Prostate gland (tissue), 2 donors: Measurements from ENCODE around the gene FLOT1. TPM values are rescaled to one million over a fixed set of nuclear protein-coding genes. Genes with fewer than 3 reads are reported as not detected.

Source experiments
- DNase-seq: peaks from one replicate; pipeline ENCODE4 v3.0.0-alpha.2; 2019; ENCODE audit warnings: low spot score
- H3K27ac ChIP-seq, 2 donors: fragments of 200-600 bp; sonication (generic); 2 replicates each; pipeline ENCODE4 v1.5.1; 2017 to 2019
- H3K27me3 ChIP-seq: fragments of 200-600 bp; sonication (generic); replicated peaks from 2 replicates; pipeline ENCODE4 v1.5.1; 2019; ENCODE audit not compliant: insufficient read depth
- H3K36me3 ChIP-seq, 2 donors: fragments of 200-600 bp; sonication (generic); 1 replicate in 1 of 2; 2 replicates in 1 of 2; pipeline versions ENCODE4 v1.5.1 to v1.8.1; 2017 to 2019
- H3K4me1 ChIP-seq: fragments of 200-600 bp; sonication (generic); replicated peaks from 2 replicates; pipeline ENCODE4 v1.5.1; 2019
- H3K4me3 ChIP-seq, 2 donors: fragments of 200-600 bp; sonication (generic); 2 replicates each; pipeline ENCODE4 v1.5.1; 2017 to 2019
- H3K9me3 ChIP-seq: fragments of 200-600 bp; sonication (generic); 2 replicates; pipeline ENCODE4 v1.5.1; 2017
- POLR2A ChIP-seq: fragments of 450-650 bp; IDR thresholded peaks from one replicate; pipeline ENCODE4 v1.6.1; 2016; ENCODE audit warnings: antibody characterized with exemption, mild to moderate bottlenecking
- POLR2AphosphoS5 ChIP-seq: sonication (generic); formaldehyde crosslinking; IDR thresholded peaks from one replicate; pipeline ENCODE4 v1.6.1; 2017; ENCODE audit warnings: antibody characterized with exemption
- WGBS: methylation state at CpG from one replicate; pipeline ENCODE4 v1.1.5; 2018; 5-methylcytosine and 5-hydroxymethylcytosine counted together
- intact Hi-C: fragments of 100-400 bp; cut with DNase I; formaldehyde crosslinking; loops from one replicate; pipeline ENCODE4 v1.14.2; 2022
- total RNA-seq, 2 donors: library from RNA; depleted of rRNA; stranded (reverse); fragments of >200 nt; gene quantifications; one replicate each; pipeline ENCODE4 v1.1.0, GENCODE V29; 2016
- TF ChIP-seq, protein P1 (sequence below), 4 experiments: fragments of 200-600 bp in 2 of 4; fragments of 450-650 bp in 2 of 4; sonication (generic) in 2 of 4; IDR thresholded peaks; 1 replicate in 3 of 4; 2 replicates in 1 of 4; pipeline ENCODE4 v1.5.1; 2016 to 2019; ENCODE audit warnings: antibody characterized with exemption in 4 of 4, mild to moderate bottlenecking in 2 of 4, moderate library complexity in 2 of 4

Gene FLOT1
- total RNA-seq, 2 donors from 2014 or later, result 117 to 133 TPM

GRCh38 chr6:30778001-30778635 lies 35.6 kb upstream of the FLOT1 start:
- Histone ChIP-seq H3K4me3 (no peak overlapping the region), H3K27me3 (no peaks in the 10 kb centered on the region), H3K4me1 (peaks cover 21% of the 10 kb centered on the region), H3K27ac (peak overlapping the region; percentile 51 to 61), H3K9me3 (no peaks in the 10 kb centered on the region), H3K36me3 (no peaks in the 10 kb centered on the region)
- 68% methylated on average over 3 of the region's 3 CpGs for WGBS
- intact Hi-C loops, result no loop called here
- TF ChIP-seq, protein P1, sequence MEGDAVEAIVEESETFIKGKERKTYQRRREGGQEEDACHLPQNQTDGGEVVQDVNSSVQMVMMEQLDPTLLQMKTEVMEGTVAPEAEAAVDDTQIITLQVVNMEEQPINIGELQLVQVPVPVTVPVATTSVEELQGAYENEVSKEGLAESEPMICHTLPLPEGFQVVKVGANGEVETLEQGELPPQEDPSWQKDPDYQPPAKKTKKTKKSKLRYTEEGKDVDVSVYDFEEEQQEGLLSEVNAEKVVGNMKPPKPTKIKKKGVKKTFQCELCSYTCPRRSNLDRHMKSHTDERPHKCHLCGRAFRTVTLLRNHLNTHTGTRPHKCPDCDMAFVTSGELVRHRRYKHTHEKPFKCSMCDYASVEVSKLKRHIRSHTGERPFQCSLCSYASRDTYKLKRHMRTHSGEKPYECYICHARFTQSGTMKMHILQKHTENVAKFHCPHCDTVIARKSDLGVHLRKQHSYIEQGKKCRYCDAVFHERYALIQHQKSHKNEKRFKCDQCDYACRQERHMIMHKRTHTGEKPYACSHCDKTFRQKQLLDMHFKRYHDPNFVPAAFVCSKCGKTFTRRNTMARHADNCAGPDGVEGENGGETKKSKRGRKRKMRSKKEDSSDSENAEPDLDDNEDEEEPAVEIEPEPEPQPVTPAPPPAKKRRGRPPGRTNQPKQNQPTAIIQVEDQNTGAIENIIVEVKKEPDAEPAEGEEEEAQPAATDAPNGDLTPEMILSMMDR (IDR thresholded peaks at IDR 0.05), result no peak
- TF ChIP-seq POLR2AphosphoS5 (peak; percentile 43), POLR2A (no peak)
- DNase-seq, result peak; percentile 32

GRCh38 chr6:30777155-30777485 lies 34.6 kb upstream of the FLOT1 start:
- no peak overlapping the region for H3K27ac ChIP-seq
- 94% methylated on average over 3 of the region's 3 CpGs for WGBS
- intact Hi-C loops, result no loop called here

DNA sequence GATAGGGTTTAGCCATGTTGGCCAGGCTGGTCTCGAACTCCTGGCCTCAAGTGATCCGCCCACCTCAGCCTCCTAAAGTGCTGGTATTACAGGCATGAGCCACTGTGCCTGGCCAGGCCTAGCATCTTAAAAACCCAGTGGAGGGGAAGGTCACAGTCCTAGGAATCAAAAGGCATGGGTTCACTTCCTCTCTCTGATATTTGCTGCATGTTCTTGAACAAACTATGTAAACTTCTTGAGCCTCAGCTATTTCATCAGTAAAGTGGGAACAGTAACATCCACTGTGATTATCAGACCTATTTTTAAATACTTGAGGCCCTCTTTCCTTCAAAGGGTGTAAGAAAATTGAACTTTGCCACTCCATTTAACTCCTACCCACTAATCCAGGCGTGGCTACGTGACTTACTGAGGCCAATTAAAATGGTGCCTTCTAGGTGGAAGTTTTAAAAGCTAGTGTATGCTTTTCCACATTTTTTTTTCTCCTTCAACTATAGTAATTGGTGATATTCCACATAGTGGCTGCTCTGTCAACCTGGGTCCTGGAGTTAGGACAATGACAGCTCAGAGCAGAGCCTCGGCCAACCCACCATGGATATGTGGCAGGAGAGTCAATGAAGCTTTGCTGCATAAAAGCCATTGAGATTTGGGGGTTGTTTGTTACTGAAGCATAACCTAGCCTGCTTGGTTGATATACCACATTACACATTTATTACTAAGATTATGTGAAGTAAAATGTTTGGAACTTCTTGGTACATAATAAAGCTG lies 34.1 kb upstream of the FLOT1 start:
- no peak overlapping the region for H3K27ac ChIP-seq
- H3K4me1 ChIP-seq, result peaks cover 8% of the 10 kb centered on the region
- no peak for TF ChIP-seq POLR2AphosphoS5
- TF ChIP-seq POLR2A, result no peak
- TF ChIP-seq, protein P1 (IDR thresholded peaks at IDR 0.05), result no peak
- WGBS, result 99% methylated on average over 5 of the region's 5 CpGs
- H3K36me3 ChIP-seq, result no peaks in the 10 kb centered on the region
- intact Hi-C loops, result no loop called here
- H3K4me3 ChIP-seq, result no peak overlapping the region
- no peak for DNase-seq
- H3K9me3 ChIP-seq, result no peaks in the 10 kb centered on the region
- no peaks in the 10 kb centered on the region for H3K27me3 ChIP-seq

More at GRCh38 chr6:30777155-30777485, 34.6 kb upstream of the FLOT1 start:
- H3K27me3 ChIP-seq, result no peaks in the 10 kb centered on the region
- no peak overlapping the region for H3K4me3 ChIP-seq
- H3K4me1 ChIP-seq, result peaks cover 12% of the 10 kb centered on the region
- no peak for DNase-seq
- H3K36me3 ChIP-seq, result no peaks in the 10 kb centered on the region
- no peaks in the 10 kb centered on the region for H3K9me3 ChIP-seq
- TF ChIP-seq POLR2A (no peak), POLR2AphosphoS5 (no peak)
- TF ChIP-seq, protein P1 (IDR thresholded peaks at IDR 0.05), result no peak

DNA sequence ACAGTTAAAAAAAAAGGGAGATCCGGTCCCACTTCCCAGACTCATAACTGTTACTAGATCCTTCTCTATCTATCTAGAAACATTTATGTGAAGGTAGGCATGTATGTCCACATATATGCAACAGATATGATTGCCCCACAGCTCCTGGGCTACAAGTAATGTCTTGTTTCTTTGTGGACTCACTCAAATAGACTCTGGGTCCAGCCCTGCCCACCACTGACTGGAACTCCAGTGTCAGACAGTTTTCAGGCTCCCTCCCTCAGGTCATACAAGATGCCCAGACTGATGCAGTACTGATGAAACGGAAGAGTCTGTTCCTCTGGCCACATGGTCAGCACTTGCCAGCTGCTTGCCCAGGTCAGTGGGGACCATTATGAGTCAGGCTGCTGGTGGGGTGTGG lies 32.6 kb upstream of the FLOT1 start:
- no peak for DNase-seq
- Histone ChIP-seq H3K4me1 (peaks cover 4% of the 10 kb centered on the region), H3K9me3 (no peaks in the 10 kb centered on the region), H3K4me3 (no peak overlapping the region), H3K27ac (no peak overlapping the region), H3K27me3 (no peaks in the 10 kb centered on the region), H3K36me3 (no peaks in the 10 kb centered on the region)
- WGBS, result 86% methylated on average over 2 of the region's 2 CpGs
- TF ChIP-seq POLR2AphosphoS5 (no peak), POLR2A (no peak)
- TF ChIP-seq, protein P1 (IDR thresholded peaks at IDR 0.05), result no peak
- intact Hi-C loops, result no loop called here

GRCh38 chr6:30774701-30775100 lies 32.2 kb upstream of the FLOT1 start:
- no peaks in the 10 kb centered on the region for H3K36me3 ChIP-seq
- no peak overlapping the region for H3K27ac ChIP-seq
- no peak for TF ChIP-seq POLR2AphosphoS5
- TF ChIP-seq, protein P1 (IDR thresholded peaks at IDR 0.05), result no peak
- TF ChIP-seq POLR2A, result no peak
- DNase-seq, result no peak
- WGBS, result 73% methylated on average over 8 of the region's 8 CpGs
- no peak overlapping the region for H3K4me3 ChIP-seq
- intact Hi-C loops, result no loop called here
- no peaks in the 10 kb centered on the region for H3K9me3 ChIP-seq
- H3K27me3 ChIP-seq, result no peaks in the 10 kb centered on the region
- peaks cover 3% of the 10 kb centered on the region for H3K4me1 ChIP-seq
